ENCODE results near the gene COPS7A. TPM values are rescaled to one million over a fixed set of nuclear protein-coding genes. Genes with fewer than 3 reads are reported as not detected.

Gene COPS7A
- total RNA-seq, 1 experiment from 2014 or later = 34.2 TPM

- Histone ChIP-seq H3K23ac (ENCODE audit: insufficient read length, low read depth, low read length) (no peak within 1 kb of the TSS), H3K18ac (ENCODE audit: insufficient read length, low read depth, low read length) (peak within 1 kb of the TSS; percentile 73), H3K9ac (ENCODE audit: extremely low read depth, insufficient read length, low read length) (peak within 1 kb of the TSS; percentile 72), H3K27ac (ENCODE audit: insufficient read length, low read depth, low read length) (peak within 1 kb of the TSS; percentile 7), H4K5ac (ENCODE audit: insufficient read length, low read depth, low read length) (no peak within 1 kb of the TSS), H2BK15ac (ENCODE audit: low read depth, low read length) (no peak within 1 kb of the TSS), H2AFZ (ENCODE audit: low read length) (no peak within 1 kb of the TSS), H2BK20ac (ENCODE audit: low read depth, low read length, poor library complexity, severe bottlenecking) (no peak within 1 kb of the TSS), H2AK5ac (ENCODE audit: insufficient read length, low read length) (no peak within 1 kb of the TSS), H3K4me2 (ENCODE audit: insufficient read depth, insufficient read length, low read length) (peak within 1 kb of the TSS; percentile 93), H3K56ac (ENCODE audit: insufficient read length, low read depth, low read length) (no peak within 1 kb of the TSS), H4K20me1 (ENCODE audit: control insufficient read depth, insufficient read depth, insufficient read length) (no peaks in the 10 kb centered on the region), H3K14ac (ENCODE audit: insufficient read depth, low read length) (peak within 1 kb of the TSS; percentile 77), H3K27me3 (ENCODE audit: insufficient read depth, low read length) (no peaks in the 10 kb centered on the region), H3K9me3 (ENCODE audit: control insufficient read depth, low read depth, low read length) (no peaks in the 10 kb centered on the region), H3K79me2 (ENCODE audit: insufficient read depth, low read length) (peaks cover 19% of the 10 kb centered on the region; the same call in 1 of the 2 replicates), H3T11ph (ENCODE audit: low read length) (no peak within 1 kb of the TSS), H3K23me2 (ENCODE audit: insufficient read length, low read depth, low read length, poor library complexity, severe bottlenecking) (peaks cover 8% of the 10 kb centered on the region), H2BK5ac (ENCODE audit: insufficient read length, low read length) (no peak within 1 kb of the TSS), H3K4me1 (ENCODE audit: insufficient read depth, low read length) (no peaks in the 10 kb centered on the region), H2BK120ac (ENCODE audit: low read depth, low read length, poor library complexity, severe bottlenecking) (no peak within 1 kb of the TSS), H2BK12ac (ENCODE audit: insufficient read length, low read depth, low read length) (no peak within 1 kb of the TSS), H3K79me1 (ENCODE audit: insufficient read depth, low read depth, low read length, poor library complexity, severe bottlenecking) (peaks cover 3% of the 10 kb centered on the region), H3K4ac (ENCODE audit: low read depth, low read length) (no peak within 1 kb of the TSS), H4K91ac (ENCODE audit: insufficient read length, low read depth, low read length) (no peak within 1 kb of the TSS), H4K8ac (replicated peaks; ENCODE audit: insufficient read length, low read depth, low read length) (no peak within 1 kb of the TSS)
- Mint-ChIP-seq H3K27ac (peak within 1 kb of the TSS; percentile 96 to 98 (median 97); a peak in 6 of 7 replicates), H3K36me3 (ENCODE audit: insufficient read depth in 1 of 3, low read depth in 3 of 3) (peaks cover 3 to 15% (median 7%) of the 10 kb centered on the region in 3 experiments; a peak in 4 of 7 replicates), H3K4me1 (peaks cover 14 to 27% of the 10 kb centered on the region in 2 experiments), H3K27me3 (ENCODE audit: low read depth) (peaks cover 3% of the 10 kb centered on the region), H3K4me3 (peak within 1 kb of the TSS; percentile 94 to 97), H3K9me3 (no peaks in the 10 kb centered on the region)
- DNase-seq = peak; percentile 100
- no CpG with 5 or more reads among the region's 72 CpGs for WGBS (ENCODE audit: extremely low coverage, insufficient read length, low lambda C conversion rate)
- TF ChIP-seq, protein P1, sequence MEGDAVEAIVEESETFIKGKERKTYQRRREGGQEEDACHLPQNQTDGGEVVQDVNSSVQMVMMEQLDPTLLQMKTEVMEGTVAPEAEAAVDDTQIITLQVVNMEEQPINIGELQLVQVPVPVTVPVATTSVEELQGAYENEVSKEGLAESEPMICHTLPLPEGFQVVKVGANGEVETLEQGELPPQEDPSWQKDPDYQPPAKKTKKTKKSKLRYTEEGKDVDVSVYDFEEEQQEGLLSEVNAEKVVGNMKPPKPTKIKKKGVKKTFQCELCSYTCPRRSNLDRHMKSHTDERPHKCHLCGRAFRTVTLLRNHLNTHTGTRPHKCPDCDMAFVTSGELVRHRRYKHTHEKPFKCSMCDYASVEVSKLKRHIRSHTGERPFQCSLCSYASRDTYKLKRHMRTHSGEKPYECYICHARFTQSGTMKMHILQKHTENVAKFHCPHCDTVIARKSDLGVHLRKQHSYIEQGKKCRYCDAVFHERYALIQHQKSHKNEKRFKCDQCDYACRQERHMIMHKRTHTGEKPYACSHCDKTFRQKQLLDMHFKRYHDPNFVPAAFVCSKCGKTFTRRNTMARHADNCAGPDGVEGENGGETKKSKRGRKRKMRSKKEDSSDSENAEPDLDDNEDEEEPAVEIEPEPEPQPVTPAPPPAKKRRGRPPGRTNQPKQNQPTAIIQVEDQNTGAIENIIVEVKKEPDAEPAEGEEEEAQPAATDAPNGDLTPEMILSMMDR (conservative IDR thresholded peaks at IDR 0.05) = 0 out of 3 replicates have a peak, but pooled peaks have one; percentile 13
Measured at GRCh38 chr12:6688999-6689882, 34.6 kb upstream of the COPS7A start, which contains the start of gene ZNF384. Gene ZNF384, minus strand, starts transcription at chr12:6689375. Its CDS starts 9,855 bp downstream, at chr12:6679520.
